Epithelial cell of esophagus (primary cell): ENCODE data around the gene TENM4.

Source experiments
- DNase-seq: peaks from one replicate; pipeline ENCODE4 v3.0.0; 2010; ENCODE audit warnings: low read depth
- H3K4me3 ChIP-seq: 2 replicates; pipeline ENCODE4 v1.5.1; 2011; ENCODE audit warnings: mild to moderate bottlenecking, low read length, control low read depth
- TF ChIP-seq, protein P1 (sequence below): IDR thresholded peaks from 2 replicates; pipeline ENCODE4 v1.5.1; 2011; ENCODE audit warnings: low read depth, mild to moderate bottlenecking, low read length, control low read depth, inconsistent platforms; ENCODE audit not compliant: insufficient read depth; ENCODE audit errors: missing control alignments

TENM4 gene

GRCh38 chr11:78669249-78669648 lies 771.6 kb downstream of the TENM4 start:
- DNase-seq: no peak
- no peak overlapping the region for H3K4me3 ChIP-seq
- TF ChIP-seq, protein P1, sequence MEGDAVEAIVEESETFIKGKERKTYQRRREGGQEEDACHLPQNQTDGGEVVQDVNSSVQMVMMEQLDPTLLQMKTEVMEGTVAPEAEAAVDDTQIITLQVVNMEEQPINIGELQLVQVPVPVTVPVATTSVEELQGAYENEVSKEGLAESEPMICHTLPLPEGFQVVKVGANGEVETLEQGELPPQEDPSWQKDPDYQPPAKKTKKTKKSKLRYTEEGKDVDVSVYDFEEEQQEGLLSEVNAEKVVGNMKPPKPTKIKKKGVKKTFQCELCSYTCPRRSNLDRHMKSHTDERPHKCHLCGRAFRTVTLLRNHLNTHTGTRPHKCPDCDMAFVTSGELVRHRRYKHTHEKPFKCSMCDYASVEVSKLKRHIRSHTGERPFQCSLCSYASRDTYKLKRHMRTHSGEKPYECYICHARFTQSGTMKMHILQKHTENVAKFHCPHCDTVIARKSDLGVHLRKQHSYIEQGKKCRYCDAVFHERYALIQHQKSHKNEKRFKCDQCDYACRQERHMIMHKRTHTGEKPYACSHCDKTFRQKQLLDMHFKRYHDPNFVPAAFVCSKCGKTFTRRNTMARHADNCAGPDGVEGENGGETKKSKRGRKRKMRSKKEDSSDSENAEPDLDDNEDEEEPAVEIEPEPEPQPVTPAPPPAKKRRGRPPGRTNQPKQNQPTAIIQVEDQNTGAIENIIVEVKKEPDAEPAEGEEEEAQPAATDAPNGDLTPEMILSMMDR: no peak

DNA sequence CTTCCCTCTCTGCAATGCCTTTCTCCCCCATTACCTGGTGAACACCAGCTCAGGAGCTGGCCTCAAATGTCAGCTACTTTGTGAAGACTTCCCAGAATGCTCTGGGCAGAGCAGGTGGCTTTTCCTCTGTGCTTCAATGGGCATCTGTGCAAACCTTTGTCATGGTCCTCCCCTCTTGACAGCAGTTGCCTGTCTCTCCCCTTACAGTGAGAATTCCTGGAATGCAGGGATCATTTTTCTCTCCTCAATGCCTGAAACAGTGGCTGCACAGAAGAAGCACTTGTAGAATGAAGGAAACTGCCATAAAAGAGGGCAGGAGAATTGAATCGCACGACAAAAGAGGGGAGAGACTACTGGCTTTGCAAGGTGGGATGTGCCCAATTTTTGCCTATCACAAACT lies 773.4 kb downstream of the TENM4 start:
- TF ChIP-seq, protein P1: no peak
- no peak overlapping the region for H3K4me3 ChIP-seq
- no peak for DNase-seq

GRCh38 chr11:78666675-78667160 lies 774.1 kb downstream of the TENM4 start:
- TF ChIP-seq, protein P1: no peak
- DNase-seq: no peak
- H3K4me3 ChIP-seq: no peak overlapping the region

GRCh38 chr11:78664636-78665035 lies 776.2 kb downstream of the TENM4 start:
- DNase-seq: no peak
- no peak overlapping the region for H3K4me3 ChIP-seq
- TF ChIP-seq, protein P1: no peak

DNA sequence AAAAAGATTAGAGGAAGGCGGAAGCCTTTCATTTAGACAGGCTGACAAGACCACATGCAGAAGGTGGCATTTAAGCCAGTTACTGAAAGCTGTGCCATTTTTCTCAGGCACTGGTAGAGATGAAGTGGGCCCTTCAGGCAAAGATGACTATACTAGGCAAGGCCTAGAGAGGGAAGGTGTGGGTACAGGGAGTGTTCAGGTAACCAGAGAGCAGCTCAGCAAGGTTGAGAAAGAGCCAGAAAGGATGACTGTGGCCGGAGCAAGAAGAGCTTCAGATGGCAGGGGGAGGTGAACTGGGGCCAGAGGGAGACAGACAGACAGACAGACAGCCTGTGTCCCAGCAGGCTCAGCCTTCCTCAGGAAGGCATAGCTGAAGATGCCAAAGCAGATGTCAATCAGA lies 778.0 kb downstream of the TENM4 start:
- TF ChIP-seq, protein P1: no peak
- no peak overlapping the region for H3K4me3 ChIP-seq
- peak; percentile 74 for DNase-seq

DNA sequence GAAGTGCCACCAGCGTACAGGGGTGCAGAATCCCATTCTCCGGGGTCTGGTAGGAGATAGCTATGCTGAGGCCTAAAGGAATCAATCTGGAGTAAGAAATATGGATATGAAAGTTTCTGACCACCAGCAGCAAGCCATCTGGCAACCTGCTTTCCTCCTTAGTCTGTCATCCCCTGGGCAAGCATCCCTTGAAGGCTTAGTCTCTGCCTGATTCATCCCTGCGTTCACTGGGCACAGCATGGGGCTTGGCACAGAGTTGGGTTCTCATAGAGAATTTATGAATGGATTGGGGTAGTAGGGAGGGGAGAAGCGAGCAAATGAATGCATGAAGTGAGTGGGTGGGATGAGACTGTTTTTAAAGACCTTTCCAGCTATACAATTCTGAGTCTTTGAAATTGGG lies 780.4 kb downstream of the TENM4 start:
- H3K4me3 ChIP-seq: no peak overlapping the region
- peak; percentile 37 for DNase-seq
- TF ChIP-seq, protein P1: no peak
